ENCODE data around the gene TTLL11. TPM values are rescaled to one million over a fixed set of nuclear protein-coding genes. Genes with fewer than 3 reads are reported as not detected.

TTLL11 gene
- polyA plus RNA-seq, 3 donors from 2014 or later = 3.1 to 8.3 (median 5.6) TPM

DNA sequence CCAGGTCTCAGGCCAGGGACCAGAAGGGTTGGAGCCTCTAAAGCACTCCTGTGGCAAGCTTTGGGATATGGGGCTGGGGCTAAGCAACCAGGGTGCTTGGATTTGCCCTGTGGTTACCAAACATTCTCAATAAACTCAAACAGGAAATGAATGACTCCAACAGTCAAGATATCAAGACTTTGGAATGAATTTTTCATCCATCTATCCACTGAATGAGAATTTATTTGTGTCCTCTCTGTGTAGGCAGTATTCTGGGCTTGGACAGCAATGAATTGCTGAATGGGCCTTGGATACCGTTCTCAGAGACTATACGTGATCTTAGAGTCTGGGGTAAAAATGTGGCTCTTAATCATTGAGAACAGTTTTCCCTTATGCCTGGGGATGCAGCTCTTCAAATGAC is 229.2 kb downstream of the TTLL11 start:
- Mint-ChIP-seq H3K36me3 (peaks cover 0 to 3% (median 0%) of the 10 kb centered on the region in 3 donors), H3K4me3 (no peak overlapping the region), H3K9me3 (no peaks in the 10 kb centered on the region), H3K4me1 (no peaks in the 10 kb centered on the region), H3K27ac (no peak overlapping the region), H3K27me3 (ENCODE audit: low read depth in 3 of 3) (no peaks in the 10 kb centered on the region)
- DNase-seq = no peak

DNA sequence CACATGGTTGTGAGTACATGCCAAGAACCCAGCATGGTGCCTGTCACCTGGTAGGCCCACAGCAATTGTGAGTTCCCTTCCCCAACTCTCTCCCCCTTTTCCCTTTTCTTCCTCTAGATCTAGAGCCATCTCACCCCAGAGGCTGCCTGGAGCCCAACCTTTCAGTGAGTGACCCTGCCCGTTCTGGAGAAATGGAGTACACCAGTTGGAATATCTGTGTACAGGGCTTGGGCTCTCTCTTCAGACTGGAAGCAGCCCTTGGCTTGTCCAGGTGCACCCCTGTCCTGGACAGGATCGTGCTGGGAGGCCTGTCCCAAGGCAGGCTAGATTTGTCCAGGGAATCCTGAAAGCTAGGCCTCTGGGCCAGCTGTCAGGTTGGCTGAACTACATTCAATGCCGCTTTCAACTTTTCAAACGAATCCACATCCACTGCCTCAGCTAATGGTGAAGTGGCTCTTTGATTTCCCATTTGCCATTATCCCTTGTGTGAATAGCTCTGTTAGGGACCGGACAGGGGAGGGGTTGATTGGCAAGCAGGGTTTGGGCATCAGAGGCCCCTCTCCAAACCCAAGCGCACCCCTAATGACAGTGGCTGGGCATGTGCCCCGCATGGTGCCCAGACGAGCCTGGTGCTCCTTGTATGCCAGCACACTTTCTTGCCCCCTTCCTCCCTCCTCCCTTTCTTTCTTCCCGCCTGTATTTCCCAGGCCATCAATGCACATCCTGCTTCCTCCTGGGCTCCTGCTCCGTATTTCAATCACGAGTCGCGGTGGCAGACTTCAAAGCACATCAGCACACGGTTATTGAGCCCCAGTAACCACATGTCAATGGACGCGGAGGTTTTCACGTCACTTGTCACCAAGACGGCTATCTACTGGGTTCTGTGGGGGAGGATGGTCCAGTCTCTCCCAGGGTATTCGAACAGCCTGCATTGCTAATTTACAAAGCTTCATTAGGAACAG is 230.5 kb downstream of the TTLL11 start:
- Mint-ChIP-seq H3K9me3 (no peaks in the 10 kb centered on the region), H3K27ac (no peak overlapping the region), H3K27me3 (ENCODE audit: low read depth in 3 of 3) (no peaks in the 10 kb centered on the region), H3K4me3 (no peak overlapping the region), H3K4me1 (no peaks in the 10 kb centered on the region), H3K36me3 (peaks cover 0 to 3% (median 0%) of the 10 kb centered on the region in 3 donors)
- no peak for DNase-seq

DNA sequence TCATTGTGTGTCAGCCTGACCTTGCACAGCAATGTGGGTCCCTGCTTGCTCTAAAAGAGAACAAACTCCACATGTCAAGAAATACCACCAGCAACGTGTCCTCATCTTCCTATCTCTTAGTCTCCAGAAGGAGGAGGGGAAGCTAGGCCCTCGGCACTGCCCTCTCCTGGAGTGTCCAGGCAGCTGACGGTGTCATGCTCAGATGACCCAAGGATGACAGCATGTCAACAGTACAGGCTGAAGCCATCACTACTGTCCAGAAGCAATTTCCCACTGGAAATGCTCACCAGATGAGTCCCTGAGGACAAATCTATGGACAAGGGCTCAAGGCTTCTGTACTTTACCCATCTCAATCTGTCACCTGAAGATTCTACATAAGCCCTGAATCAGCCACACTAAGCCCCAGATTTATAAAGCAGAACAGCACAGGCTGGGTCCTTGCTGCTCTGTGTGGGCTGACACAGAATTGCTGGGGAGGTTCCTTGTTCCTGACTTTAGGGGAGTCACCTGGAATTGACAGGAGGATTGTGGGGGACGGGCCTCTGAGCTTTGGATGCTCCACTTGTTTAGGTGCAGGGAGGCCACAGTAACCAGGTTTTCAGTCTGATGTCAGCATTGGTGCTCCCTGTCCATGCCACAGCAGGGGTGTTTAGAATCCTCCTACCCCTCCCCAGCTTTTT is 231.5 kb downstream of the TTLL11 start:
- Mint-ChIP-seq H3K27ac (no peak overlapping the region), H3K36me3 (peaks cover 0 to 3% (median 0%) of the 10 kb centered on the region in 3 donors), H3K9me3 (no peaks in the 10 kb centered on the region), H3K27me3 (ENCODE audit: low read depth in 3 of 3) (no peaks in the 10 kb centered on the region), H3K4me1 (no peaks in the 10 kb centered on the region), H3K4me3 (no peak overlapping the region)
- DNase-seq = no peak

DNA sequence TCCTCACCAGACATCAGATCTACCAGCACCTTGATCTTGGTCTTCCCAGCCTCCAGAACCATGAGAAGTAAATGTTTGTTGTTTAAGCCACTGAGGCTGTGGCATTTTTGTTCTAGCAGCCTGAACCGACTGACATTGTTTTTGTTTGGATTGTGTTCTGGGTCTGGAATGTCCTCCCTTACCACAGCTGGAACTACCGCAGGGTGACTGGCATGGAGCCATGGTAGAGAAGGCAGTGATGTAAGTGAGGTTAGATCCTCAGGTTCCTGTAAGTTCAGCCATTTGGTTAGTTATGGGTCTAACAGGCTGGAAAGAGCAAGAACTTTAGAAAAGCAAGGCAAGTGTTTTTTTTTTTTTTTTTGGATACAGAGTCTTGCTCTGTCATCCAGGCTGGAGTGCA is 232.4 kb downstream of the TTLL11 start:
- H3K36me3 Mint-ChIP-seq = no peaks in the 10 kb centered on the region
- no peak for DNase-seq
- no peaks in the 10 kb centered on the region for H3K27me3 Mint-ChIP-seq (ENCODE audit: low read depth in 3 of 3)
- H3K9me3 Mint-ChIP-seq = no peaks in the 10 kb centered on the region
- H3K4me1 Mint-ChIP-seq = no peaks in the 10 kb centered on the region
- no peak overlapping the region for H3K4me3 Mint-ChIP-seq
- H3K27ac Mint-ChIP-seq = no peak overlapping the region

DNA sequence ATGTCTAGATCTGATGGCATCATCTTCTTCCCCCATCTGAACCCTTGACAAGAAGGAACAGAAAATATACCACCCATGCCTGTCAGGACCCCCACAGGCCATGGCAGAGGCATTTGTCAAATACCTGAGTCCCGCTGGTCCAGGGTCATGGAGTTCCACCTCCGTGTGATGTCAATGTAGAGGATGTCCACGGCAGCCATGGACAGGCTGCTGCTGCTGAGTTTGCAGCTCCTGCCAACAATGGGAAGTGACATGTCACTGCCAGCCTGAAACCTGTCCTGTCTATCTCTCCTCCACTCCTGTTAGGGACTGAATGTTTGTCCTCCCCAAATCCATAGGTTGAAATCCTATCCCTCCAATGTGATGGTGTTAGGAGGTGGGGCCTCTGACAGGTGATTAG is 232.9 kb downstream of the TTLL11 start:
- Mint-ChIP-seq H3K27ac (no peak overlapping the region), H3K9me3 (no peaks in the 10 kb centered on the region), H3K4me3 (no peak overlapping the region), H3K4me1 (no peaks in the 10 kb centered on the region), H3K27me3 (ENCODE audit: low read depth in 3 of 3) (no peaks in the 10 kb centered on the region), H3K36me3 (no peaks in the 10 kb centered on the region)
- DNase-seq = no peak

DNA sequence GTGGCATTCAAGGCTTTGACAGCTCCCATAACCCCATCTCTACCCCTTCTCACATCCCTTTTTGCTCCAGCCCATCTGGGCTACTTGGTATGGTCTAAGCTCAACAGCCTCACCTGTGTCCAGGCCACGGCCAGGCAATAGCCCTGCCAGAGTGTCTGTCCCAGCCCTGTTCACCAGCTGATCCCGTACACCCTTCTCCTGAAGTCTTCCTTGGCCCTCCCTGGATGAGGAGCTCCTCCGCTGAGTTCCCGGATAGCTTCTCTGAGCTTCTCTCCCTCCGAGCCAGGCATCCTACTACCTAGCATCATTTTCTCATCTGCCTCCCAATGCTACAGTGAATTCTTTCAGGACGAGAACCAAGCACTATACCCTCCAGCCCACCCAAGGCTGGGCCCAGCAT is 233.5 kb downstream of the TTLL11 start:
- no peak overlapping the region for H3K27ac Mint-ChIP-seq
- H3K4me3 Mint-ChIP-seq = no peak overlapping the region
- DNase-seq = no peak
- H3K36me3 Mint-ChIP-seq = no peaks in the 10 kb centered on the region
- no peaks in the 10 kb centered on the region for H3K27me3 Mint-ChIP-seq (ENCODE audit: low read depth in 3 of 3)
- H3K4me1 Mint-ChIP-seq = no peaks in the 10 kb centered on the region
- H3K9me3 Mint-ChIP-seq = no peaks in the 10 kb centered on the region

DNA sequence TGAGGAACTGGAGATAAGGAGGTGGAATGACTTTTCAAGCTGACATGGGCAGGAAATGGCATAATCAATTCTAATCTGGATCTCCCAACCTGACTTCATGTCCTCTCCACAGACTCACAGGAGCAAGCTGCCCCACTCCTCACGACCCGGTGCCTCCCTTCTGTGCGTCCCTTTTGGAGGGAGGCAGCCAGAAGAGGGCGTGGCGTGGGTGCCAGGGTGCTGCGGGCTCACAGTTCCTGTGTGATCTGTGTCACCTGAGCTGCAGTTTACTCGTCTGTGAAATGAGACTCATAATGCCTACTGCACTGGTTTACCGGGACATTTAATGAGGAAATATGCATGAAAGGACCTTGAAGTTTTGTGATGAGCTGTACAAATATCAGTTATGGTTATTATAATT is 234.3 kb downstream of the TTLL11 start:
- no peaks in the 10 kb centered on the region for H3K36me3 Mint-ChIP-seq
- H3K27ac Mint-ChIP-seq = no peak overlapping the region
- DNase-seq = no peak
- no peaks in the 10 kb centered on the region for H3K27me3 Mint-ChIP-seq (ENCODE audit: low read depth in 3 of 3)
- H3K9me3 Mint-ChIP-seq = no peaks in the 10 kb centered on the region
- no peaks in the 10 kb centered on the region for H3K4me1 Mint-ChIP-seq
- no peak overlapping the region for H3K4me3 Mint-ChIP-seq

DNA sequence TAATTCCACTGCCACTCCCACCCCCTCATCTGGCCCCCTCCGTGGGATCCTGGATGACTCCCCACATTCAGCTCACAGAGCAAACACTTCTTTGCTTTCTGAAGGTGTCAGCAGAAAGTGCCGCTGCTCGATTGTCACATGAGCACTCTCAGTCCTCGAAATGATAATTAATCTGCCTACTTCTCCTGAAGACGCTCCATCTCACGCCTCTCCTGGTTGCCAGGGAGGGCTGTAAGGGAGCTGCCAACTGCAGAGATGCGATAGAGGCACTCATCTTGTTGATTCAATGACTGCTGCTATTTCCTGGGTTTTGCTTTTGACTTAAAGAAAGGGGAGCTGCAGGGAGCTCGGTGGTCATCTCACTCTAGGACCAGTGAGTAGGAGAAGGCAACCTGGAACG is 235.2 kb downstream of the TTLL11 start:
- Mint-ChIP-seq H3K4me1 (no peaks in the 10 kb centered on the region), H3K27me3 (ENCODE audit: low read depth in 3 of 3) (no peaks in the 10 kb centered on the region), H3K27ac (no peak overlapping the region), H3K36me3 (no peaks in the 10 kb centered on the region), H3K9me3 (no peaks in the 10 kb centered on the region), H3K4me3 (no peak overlapping the region)
- DNase-seq = no peak

DNA sequence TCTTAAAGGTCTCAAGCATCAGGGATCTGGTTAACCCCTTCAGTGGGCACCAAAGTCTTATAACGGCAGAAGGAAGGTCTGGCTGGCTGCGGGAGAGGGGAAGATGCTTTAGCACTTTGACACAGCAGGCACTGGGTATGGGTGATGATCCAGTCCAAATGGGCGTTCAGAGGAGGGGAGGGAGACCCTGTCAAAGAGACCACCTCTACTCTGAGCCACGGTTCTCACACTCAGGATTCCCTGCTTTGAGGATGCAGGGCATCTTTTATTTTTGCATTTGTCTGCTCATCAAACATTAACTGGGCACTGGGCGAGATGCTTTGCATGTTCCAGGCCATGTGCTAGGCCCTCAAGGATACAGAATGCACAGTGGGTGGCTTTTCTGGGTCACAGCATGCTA is 237.6 kb downstream of the TTLL11 start:
- Mint-ChIP-seq H3K27me3 (ENCODE audit: low read depth in 3 of 3) (no peaks in the 10 kb centered on the region), H3K36me3 (no peaks in the 10 kb centered on the region), H3K9me3 (no peaks in the 10 kb centered on the region), H3K27ac (no peak overlapping the region), H3K4me3 (no peak overlapping the region), H3K4me1 (no peaks in the 10 kb centered on the region)
- DNase-seq = no peak

DNA sequence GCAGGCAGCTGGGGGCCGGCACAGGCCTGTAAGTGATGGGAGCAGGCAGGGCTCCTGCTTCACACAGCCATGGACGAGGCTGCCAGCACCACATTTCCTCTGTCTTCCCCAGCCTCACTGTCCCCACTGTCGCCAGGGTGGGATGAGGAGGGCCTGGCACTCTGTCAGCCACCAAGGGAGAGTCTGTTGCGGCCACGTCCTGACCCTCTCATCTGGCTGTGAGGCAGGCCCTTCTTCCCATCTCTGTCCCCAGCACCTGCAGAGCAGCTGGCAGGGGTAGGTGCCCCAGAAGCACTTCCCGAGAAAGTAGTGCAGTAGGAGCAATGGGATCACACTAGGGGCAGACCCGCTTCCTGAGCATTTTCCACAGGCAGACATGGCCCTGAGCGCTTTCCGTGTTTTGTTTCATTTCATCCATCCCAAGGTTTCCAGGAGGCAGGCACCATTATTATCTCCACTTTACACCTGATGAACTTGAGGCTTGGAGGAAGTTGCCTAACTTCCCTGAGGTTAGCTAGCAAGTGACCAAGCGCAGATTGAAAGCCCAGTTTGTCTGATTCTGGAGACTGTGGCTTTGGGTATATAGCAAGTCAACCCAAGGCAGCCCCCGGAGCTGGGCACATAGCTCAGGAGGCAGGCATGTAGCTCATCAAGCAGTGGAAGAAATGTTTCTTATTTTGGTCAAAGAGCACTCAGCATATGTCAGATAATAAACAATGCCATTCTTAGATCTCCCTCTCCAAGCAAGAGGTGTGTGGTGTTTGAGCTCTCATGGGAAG is 239.3 kb downstream of the TTLL11 start:
- Mint-ChIP-seq H3K9me3 (peaks cover 0 to 5% (median 0%) of the 10 kb centered on the region in 6 donors), H3K4me1 (no peaks in the 10 kb centered on the region)

DNA sequence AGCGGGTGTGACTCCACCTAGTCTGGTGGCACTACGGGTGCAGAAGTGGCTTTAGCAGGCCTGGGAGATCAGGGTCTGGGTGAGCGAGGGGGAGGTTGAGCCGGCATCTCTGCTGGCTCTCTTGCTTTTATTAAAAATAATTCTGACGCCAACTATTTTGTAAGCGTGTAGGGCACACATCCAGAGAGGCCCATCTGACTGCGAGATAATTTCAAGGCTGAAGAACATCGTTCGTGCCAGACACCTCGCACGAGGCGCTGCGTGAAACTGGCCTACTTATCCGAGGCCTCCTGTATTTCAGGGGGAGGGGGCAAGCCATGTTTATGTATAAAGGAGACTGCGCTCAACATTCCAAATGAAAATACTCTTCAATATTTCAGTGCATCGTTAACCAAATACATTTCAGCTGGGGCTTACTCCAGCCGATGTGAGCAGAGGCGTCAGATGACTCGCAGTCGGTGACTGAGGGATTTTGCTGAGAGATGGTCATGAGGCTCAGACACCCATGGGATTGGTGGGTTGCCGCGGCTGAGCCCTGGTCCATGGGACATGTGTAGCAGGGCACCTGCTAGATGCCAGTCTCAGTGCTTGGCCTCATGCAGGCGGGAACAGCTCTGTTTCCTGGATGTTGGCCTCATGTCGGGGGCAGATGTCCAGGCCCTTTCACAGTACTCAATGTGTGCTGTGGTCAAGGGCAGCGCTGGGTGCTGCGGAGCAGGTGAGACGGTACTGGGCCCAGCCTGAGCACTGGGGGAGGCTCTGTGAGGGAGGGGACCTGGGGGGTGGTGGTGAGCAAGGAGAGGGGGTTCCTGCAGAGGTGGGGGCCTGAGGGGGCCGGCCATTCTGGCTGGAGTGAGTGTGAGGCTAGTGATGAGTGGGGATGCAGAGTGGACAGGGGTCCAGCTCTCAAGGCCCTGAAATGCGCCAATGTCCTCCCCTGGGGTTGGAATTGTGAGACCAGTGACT is 240.2 kb downstream of the TTLL11 start:
- Mint-ChIP-seq H3K9me3 (peaks cover 0 to 8% (median 0%) of the 10 kb centered on the region in 6 donors), H3K4me1 (no peaks in the 10 kb centered on the region), H3K27ac (no peak overlapping the region), H3K27me3 (ENCODE audit: low read depth in 3 of 3) (no peaks in the 10 kb centered on the region), H3K36me3 (peaks cover 0 to 7% (median 4%) of the 10 kb centered on the region in 3 donors), H3K4me3 (no peak overlapping the region)
- DNase-seq = no peak

More for the DNA sequence above, 239.3 kb downstream of the TTLL11 start:
- no peaks in the 10 kb centered on the region for H3K27me3 Mint-ChIP-seq (ENCODE audit: low read depth in 3 of 3)
- H3K36me3 Mint-ChIP-seq = peaks cover 0 to 7% (median 4%) of the 10 kb centered on the region in 3 donors
- no peak for DNase-seq
- H3K4me3 Mint-ChIP-seq = no peak overlapping the region
- H3K27ac Mint-ChIP-seq = no peak overlapping the region

DNA sequence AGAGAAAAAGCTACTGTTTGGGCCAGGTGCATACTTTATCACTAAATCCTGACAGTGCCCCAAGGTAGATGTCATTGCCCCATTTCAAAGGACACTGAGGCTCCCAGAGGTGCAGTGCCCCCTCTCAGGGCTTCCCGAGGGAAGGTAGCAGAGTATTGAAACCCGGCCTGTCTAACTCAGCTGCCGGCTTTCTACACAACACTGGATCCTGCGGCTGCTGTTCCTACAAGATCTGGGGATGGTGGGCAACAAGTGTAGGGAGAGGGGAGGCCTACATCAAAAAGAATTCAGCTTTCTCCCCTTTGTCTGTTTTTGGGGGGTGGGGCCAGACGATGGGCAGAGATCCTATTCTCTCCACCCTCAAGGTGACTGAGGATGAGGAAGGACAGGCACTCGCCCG is 240.9 kb downstream of the TTLL11 start:
- no peak overlapping the region for H3K4me3 Mint-ChIP-seq
- H3K36me3 Mint-ChIP-seq = peaks cover 0 to 7% (median 4%) of the 10 kb centered on the region in 3 donors
- H3K9me3 Mint-ChIP-seq = peaks cover 0 to 8% (median 0%) of the 10 kb centered on the region in 6 donors
- H3K27ac Mint-ChIP-seq = no peak overlapping the region
- H3K27me3 Mint-ChIP-seq (ENCODE audit: low read depth in 3 of 3) = no peaks in the 10 kb centered on the region
- DNase-seq = no peak
- H3K4me1 Mint-ChIP-seq = no peaks in the 10 kb centered on the region

DNA sequence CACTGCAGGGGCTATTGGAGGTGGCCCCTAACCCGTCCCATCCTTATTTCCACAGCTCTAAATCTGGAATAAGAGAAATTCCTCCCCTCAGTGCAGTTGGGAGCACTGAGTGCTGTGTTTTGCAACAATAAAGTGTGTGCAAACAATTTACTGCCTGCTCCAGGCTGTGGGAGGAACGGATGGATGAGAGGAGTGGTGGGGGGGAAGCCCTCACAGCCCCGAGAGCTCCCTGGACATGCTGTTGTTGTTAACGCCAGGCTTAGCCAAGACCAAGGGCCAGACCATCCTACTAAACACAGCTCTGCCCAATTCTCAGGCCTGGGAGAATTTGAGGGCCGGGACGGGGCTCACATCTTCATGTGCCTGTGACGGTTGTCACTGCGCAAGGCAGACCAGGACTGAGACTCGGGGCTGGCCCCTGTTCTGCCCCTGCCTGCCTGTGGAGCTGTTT is 241.4 kb downstream of the TTLL11 start:
- no peak overlapping the region for H3K27ac Mint-ChIP-seq
- H3K9me3 Mint-ChIP-seq = peaks cover 0 to 9% (median 0%) of the 10 kb centered on the region in 6 donors
- H3K4me3 Mint-ChIP-seq = no peak overlapping the region
- peaks cover 0 to 7% (median 4%) of the 10 kb centered on the region in 3 donors for H3K36me3 Mint-ChIP-seq
- no peaks in the 10 kb centered on the region for H3K4me1 Mint-ChIP-seq
- H3K27me3 Mint-ChIP-seq (ENCODE audit: low read depth in 3 of 3) = no peaks in the 10 kb centered on the region
- no peak for DNase-seq

Data from immature natural killer cell (primary cell).